ENCODE measurements around the gene FHOD1.

Gene FHOD1

DNA sequence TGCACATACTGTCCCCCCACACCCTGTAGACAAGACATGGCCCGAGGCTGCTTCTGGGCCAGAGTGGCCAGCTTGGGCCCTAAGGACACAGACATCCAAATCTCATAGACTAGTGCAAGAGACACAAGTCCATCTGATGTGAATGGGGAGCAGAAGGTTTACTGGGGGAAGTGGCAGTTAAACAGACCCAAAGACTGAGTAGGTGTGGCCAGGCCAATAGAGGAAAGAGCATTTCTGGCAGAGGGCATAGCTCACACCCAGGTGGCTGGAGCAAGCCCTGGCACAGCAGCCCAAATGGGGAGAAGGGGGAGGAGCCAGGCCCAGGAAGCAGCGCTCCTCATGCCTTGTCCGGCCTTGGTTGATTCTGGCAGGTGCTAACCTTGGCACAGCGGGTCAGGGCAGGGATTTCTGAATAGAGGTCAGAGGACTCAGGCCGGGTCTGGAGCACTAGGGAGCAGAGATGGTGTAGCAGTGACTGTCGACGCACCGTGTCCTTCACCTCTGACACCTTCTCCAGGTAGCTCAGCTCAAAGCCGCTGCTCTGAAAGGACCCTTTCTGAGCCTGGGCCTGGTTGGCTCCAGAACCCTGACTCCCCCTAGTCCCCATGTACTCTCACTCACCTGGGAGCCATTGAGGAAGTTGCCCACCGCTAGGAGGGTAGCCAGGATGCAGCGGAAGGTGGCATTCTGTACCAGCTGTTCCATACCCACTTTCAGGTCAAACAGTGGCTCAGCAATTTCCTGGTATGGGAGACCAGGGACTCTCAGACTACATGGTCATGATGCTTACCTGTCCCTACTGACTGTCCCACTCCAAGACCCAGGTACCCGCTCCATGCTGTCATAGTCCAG lies 16.2 kb downstream of the FHOD1 start:
- peaks cover 15% of the 10 kb centered on the region for H3K4me1 ChIP-seq (ENCODE audit: insufficient read depth, low read length, severe bottlenecking)
- peaks cover 38% of the 10 kb centered on the region for H3K36me3 ChIP-seq (ENCODE audit: insufficient read depth, low read length)
- H3K4me2 ChIP-seq (ENCODE audit: low read length) = no peak overlapping the region
- H3F3A ChIP-seq (ENCODE audit: insufficient read depth, low read length) = no peaks in the 10 kb centered on the region
- no peak overlapping the region for H3K27ac ChIP-seq (ENCODE audit: low read depth, low read length, poor library complexity, severe bottlenecking)
- no peak overlapping the region for H3K9ac ChIP-seq (ENCODE audit: low read length)
- TF ChIP-seq CTCF (IDR thresholded peaks at IDR 0.05; ENCODE audit: low read length) (no peak), EZH2 (IDR thresholded peaks at IDR 0.05; ENCODE audit: borderline replicate concordance, low read length) (no peak)
- H2AFZ ChIP-seq (ENCODE audit: low read length) = no peak overlapping the region
- H4K20me1 ChIP-seq (ENCODE audit: insufficient read depth, low read length) = no peaks in the 10 kb centered on the region
- peaks cover 9% of the 10 kb centered on the region for H3K79me2 ChIP-seq (ENCODE audit: insufficient read depth, low read length)
- no peaks in the 10 kb centered on the region for H3K27me3 ChIP-seq (ENCODE audit: insufficient read depth, low read length)
- H3K9me3 ChIP-seq (ENCODE audit: low read length) = no peaks in the 10 kb centered on the region
- no peak overlapping the region for H3K4me3 ChIP-seq (ENCODE audit: low read depth, low read length, poor library complexity, severe bottlenecking)
- no peaks in the 10 kb centered on the region for H3K9me2 ChIP-seq (ENCODE audit: low read depth, low read length)

DNA sequence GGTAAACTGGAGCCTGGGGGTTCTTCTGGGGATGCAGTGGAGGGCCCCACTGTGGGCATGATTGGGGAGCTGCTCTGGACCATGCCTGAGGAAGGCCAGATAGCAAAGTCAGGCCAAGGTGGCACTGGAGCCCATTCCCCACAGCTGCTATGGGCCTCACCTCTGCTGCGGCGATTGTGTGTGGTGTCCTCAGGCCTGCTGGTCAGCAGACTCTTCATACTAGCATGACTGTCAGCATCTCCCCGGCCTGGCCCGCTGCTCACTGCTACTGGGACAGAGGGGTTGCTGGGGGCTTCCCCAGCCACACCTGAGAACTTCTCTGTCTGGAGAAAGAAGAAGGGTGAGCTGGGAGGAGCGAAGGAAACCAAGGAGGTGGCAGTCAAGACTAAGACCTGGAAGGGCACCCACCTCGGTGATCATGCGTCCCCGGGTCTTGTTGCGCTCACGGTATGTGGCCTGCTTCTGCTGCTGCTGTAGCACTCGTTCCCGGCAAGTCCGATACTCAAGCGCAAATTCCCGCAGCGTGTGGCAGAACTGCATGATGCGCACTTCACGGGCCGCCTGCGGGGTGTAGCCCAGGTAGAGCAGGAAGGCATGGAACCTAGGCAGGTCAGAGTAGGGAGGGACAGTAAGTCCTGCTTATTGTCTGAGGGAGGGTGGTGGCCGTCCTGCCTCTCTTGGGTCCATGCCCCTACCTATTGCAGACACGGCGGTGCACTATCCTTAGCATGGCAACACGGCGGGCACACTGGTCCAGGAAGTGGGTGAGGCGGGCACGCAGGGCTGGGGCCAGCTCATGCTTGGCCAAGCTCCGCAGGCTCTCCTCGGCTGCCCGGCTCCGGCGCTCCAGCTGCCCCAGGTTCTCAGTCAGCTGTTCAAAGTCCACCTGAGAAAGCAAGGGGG lies 17.1 kb downstream of the FHOD1 start:
- peaks cover 9% of the 10 kb centered on the region for H3K79me2 ChIP-seq (ENCODE audit: insufficient read depth, low read length)
- H3K36me3 ChIP-seq (ENCODE audit: insufficient read depth, low read length) = peaks cover 38% of the 10 kb centered on the region
- no peak overlapping the region for H3K9ac ChIP-seq (ENCODE audit: low read length)
- H3K27me3 ChIP-seq (ENCODE audit: insufficient read depth, low read length) = no peaks in the 10 kb centered on the region
- H3K27ac ChIP-seq (ENCODE audit: low read depth, low read length, poor library complexity, severe bottlenecking) = no peak overlapping the region
- H3K4me3 ChIP-seq (ENCODE audit: low read depth, low read length, poor library complexity, severe bottlenecking) = no peak overlapping the region
- peaks cover 17% of the 10 kb centered on the region for H3K4me1 ChIP-seq (ENCODE audit: insufficient read depth, low read length, severe bottlenecking)
- no peak overlapping the region for H3K4me2 ChIP-seq (ENCODE audit: low read length)
- no peak for TF ChIP-seq EZH2 (IDR thresholded peaks at IDR 0.05; ENCODE audit: borderline replicate concordance, low read length)
- TF ChIP-seq CTCF (IDR thresholded peaks at IDR 0.05; ENCODE audit: low read length) = no peak
- no peaks in the 10 kb centered on the region for H3K9me2 ChIP-seq (ENCODE audit: low read depth, low read length)
- no peak overlapping the region for H2AFZ ChIP-seq (ENCODE audit: low read length)
- H4K20me1 ChIP-seq (ENCODE audit: insufficient read depth, low read length) = no peaks in the 10 kb centered on the region
- no peaks in the 10 kb centered on the region for H3K9me3 ChIP-seq (ENCODE audit: low read length)
- H3F3A ChIP-seq (ENCODE audit: insufficient read depth, low read length) = no peaks in the 10 kb centered on the region

GRCh38 chr16:67228905-67229304 lies 18.4 kb downstream of the FHOD1 start:
- H3F3A ChIP-seq (ENCODE audit: insufficient read depth, low read length) = no peaks in the 10 kb centered on the region
- no peaks in the 10 kb centered on the region for H3K27me3 ChIP-seq (ENCODE audit: insufficient read depth, low read length)
- TF ChIP-seq EZH2 (IDR thresholded peaks at IDR 0.05; ENCODE audit: borderline replicate concordance, low read length) (no peak), CTCF (IDR thresholded peaks at IDR 0.05; ENCODE audit: low read length) (no peak)
- no peaks in the 10 kb centered on the region for H3K9me3 ChIP-seq (ENCODE audit: low read length)
- peaks cover 38% of the 10 kb centered on the region for H3K36me3 ChIP-seq (ENCODE audit: insufficient read depth, low read length)
- H3K4me3 ChIP-seq (ENCODE audit: low read depth, low read length, poor library complexity, severe bottlenecking) = no peak overlapping the region
- H3K9me2 ChIP-seq (ENCODE audit: low read depth, low read length) = no peaks in the 10 kb centered on the region
- no peak overlapping the region for H3K27ac ChIP-seq (ENCODE audit: low read depth, low read length, poor library complexity, severe bottlenecking)
- no peak overlapping the region for H3K4me2 ChIP-seq (ENCODE audit: low read length)
- H3K9ac ChIP-seq (ENCODE audit: low read length) = no peak overlapping the region
- H2AFZ ChIP-seq (ENCODE audit: low read length) = no peak overlapping the region
- peaks cover 9% of the 10 kb centered on the region for H3K79me2 ChIP-seq (ENCODE audit: insufficient read depth, low read length)
- H4K20me1 ChIP-seq (ENCODE audit: insufficient read depth, low read length) = no peaks in the 10 kb centered on the region
- peaks cover 17% of the 10 kb centered on the region for H3K4me1 ChIP-seq (ENCODE audit: insufficient read depth, low read length, severe bottlenecking)
